ENCODE measurements around the gene RNU5B-1. TPM values are rescaled to one million over a fixed set of nuclear protein-coding genes. Genes with fewer than 3 reads are reported as not detected.

The RNU5B-1 gene
- polyA plus RNA-seq, 1 donor from 2014 or later: not detected

DNA sequence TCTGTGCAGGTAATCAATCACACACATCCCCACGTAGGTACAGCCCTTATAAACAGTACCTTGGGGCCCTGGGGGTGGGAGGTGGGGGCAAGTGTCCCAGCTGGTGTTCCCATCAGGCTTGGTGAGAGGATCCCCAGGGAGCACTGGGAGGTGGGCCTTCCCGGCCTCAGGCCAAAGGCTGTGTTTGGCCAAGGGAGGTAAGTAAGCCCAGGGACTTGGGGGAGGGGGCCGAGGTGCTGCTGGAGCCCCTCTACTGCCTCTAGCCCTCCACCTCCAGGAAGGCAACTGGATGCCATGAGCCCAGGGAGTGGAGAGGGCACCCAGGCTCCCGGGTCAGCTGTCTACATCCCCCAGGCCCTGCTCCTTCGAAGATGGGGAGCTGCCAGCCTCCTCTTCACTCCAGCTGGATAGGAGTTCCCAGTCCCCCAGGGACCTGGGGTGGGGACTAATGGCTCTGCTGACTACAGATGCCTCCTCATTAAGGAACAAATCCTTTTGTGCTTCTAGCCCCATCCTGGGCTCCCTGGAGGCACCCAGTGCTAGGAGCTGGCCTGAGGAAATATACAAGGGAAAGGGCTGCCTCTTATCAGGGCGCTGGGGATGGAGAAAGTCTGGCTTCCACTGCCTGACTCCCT lies 33.1 kb downstream of the RNU5B-1 start:
- Histone ChIP-seq H4K20me1 (ENCODE audit: insufficient read depth) (no peaks in the 10 kb centered on the region), H2AFZ (ENCODE audit: low read depth, low read length) (no peak overlapping the region), H3K9me2 (ENCODE audit: insufficient read depth, low read length) (no peaks in the 10 kb centered on the region), H3K27ac (ENCODE audit: low read length) (peak overlapping the region; percentile 87), H3K36me3 (ENCODE audit: insufficient read depth, low read length) (no peaks in the 10 kb centered on the region), H3K9ac (ENCODE audit: low read length) (peak overlapping the region; percentile 62), H3K79me2 (replicated peaks; ENCODE audit: insufficient read depth, low read length) (peaks cover 6% of the 10 kb centered on the region), H3K4me2 (ENCODE audit: low read length) (no peak overlapping the region), H3F3A (ENCODE audit: insufficient read depth, low read length, poor library complexity, severe bottlenecking) (no peaks in the 10 kb centered on the region), H3K27me3 (ENCODE audit: insufficient read depth, low read depth, low read length) (no peaks in the 10 kb centered on the region), H3K9me3 (ENCODE audit: low read length) (no peaks in the 10 kb centered on the region), H3K4me3 (ENCODE audit: low read length) (peak overlapping the region; percentile 53)
- TF ChIP-seq, protein P1, sequence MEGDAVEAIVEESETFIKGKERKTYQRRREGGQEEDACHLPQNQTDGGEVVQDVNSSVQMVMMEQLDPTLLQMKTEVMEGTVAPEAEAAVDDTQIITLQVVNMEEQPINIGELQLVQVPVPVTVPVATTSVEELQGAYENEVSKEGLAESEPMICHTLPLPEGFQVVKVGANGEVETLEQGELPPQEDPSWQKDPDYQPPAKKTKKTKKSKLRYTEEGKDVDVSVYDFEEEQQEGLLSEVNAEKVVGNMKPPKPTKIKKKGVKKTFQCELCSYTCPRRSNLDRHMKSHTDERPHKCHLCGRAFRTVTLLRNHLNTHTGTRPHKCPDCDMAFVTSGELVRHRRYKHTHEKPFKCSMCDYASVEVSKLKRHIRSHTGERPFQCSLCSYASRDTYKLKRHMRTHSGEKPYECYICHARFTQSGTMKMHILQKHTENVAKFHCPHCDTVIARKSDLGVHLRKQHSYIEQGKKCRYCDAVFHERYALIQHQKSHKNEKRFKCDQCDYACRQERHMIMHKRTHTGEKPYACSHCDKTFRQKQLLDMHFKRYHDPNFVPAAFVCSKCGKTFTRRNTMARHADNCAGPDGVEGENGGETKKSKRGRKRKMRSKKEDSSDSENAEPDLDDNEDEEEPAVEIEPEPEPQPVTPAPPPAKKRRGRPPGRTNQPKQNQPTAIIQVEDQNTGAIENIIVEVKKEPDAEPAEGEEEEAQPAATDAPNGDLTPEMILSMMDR (IDR thresholded peaks at IDR 0.05; ENCODE audit: poor library complexity, severe bottlenecking): no peak
- TF ChIP-seq POLR2AphosphoS5 (IDR thresholded peaks at IDR 0.05) (no peak), TAF1 (IDR thresholded peaks at IDR 0.05; ENCODE audit: low read depth) (no peak), SMC3 (conservative IDR thresholded peaks at IDR 0.05; ENCODE audit: poor library complexity) (no peak), MXI1 (conservative IDR thresholded peaks at IDR 0.05; ENCODE audit: poor library complexity, severe bottlenecking) (no peak), EP300 (conservative IDR thresholded peaks at IDR 0.05; ENCODE audit: poor library complexity, severe bottlenecking) (no peak), EZH2 (IDR thresholded peaks at IDR 0.05; ENCODE audit: borderline replicate concordance, insufficient read depth, low read length, poor library complexity, severe bottlenecking) (no peak), RAD21 (conservative IDR thresholded peaks at IDR 0.05) (no peak)
- TF ChIP-seq, protein P2, sequence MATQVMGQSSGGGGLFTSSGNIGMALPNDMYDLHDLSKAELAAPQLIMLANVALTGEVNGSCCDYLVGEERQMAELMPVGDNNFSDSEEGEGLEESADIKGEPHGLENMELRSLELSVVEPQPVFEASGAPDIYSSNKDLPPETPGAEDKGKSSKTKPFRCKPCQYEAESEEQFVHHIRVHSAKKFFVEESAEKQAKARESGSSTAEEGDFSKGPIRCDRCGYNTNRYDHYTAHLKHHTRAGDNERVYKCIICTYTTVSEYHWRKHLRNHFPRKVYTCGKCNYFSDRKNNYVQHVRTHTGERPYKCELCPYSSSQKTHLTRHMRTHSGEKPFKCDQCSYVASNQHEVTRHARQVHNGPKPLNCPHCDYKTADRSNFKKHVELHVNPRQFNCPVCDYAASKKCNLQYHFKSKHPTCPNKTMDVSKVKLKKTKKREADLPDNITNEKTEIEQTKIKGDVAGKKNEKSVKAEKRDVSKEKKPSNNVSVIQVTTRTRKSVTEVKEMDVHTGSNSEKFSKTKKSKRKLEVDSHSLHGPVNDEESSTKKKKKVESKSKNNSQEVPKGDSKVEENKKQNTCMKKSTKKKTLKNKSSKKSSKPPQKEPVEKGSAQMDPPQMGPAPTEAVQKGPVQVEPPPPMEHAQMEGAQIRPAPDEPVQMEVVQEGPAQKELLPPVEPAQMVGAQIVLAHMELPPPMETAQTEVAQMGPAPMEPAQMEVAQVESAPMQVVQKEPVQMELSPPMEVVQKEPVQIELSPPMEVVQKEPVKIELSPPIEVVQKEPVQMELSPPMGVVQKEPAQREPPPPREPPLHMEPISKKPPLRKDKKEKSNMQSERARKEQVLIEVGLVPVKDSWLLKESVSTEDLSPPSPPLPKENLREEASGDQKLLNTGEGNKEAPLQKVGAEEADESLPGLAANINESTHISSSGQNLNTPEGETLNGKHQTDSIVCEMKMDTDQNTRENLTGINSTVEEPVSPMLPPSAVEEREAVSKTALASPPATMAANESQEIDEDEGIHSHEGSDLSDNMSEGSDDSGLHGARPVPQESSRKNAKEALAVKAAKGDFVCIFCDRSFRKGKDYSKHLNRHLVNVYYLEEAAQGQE (IDR thresholded peaks at IDR 0.05; ENCODE audit: borderline replicate concordance): no peak

DNA sequence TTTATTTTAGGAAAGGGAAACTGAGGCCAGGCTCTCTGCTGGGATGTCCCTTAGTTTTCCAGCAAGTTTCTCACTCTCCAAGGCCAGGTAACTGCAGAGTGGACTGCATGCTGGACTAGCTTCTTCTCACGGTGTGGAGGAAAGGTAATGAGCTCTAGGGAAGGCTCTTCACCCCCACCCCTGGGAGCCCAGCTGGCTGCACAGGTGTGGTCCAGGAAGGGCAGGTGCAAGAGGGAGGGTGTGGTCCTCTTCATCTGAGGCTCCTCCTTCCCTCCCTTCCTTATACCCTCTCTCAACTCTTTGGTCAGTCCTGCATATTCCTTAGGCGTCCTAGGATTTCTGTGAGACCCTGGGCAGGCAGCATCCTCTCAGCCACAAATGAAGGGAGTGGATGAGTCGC lies 33.9 kb downstream of the RNU5B-1 start:
- no peak overlapping the region for H3K9ac ChIP-seq (ENCODE audit: low read length)
- H3K4me3 ChIP-seq (ENCODE audit: low read length): no peak overlapping the region
- TF ChIP-seq, protein P1 (IDR thresholded peaks at IDR 0.05; ENCODE audit: poor library complexity, severe bottlenecking): no peak
- TF ChIP-seq MXI1 (conservative IDR thresholded peaks at IDR 0.05; ENCODE audit: poor library complexity, severe bottlenecking) (no peak), EZH2 (IDR thresholded peaks at IDR 0.05; ENCODE audit: borderline replicate concordance, insufficient read depth, low read length, poor library complexity, severe bottlenecking) (no peak), EP300 (conservative IDR thresholded peaks at IDR 0.05; ENCODE audit: poor library complexity, severe bottlenecking) (no peak), POLR2AphosphoS5 (IDR thresholded peaks at IDR 0.05) (no peak), RAD21 (conservative IDR thresholded peaks at IDR 0.05) (no peak), SMC3 (conservative IDR thresholded peaks at IDR 0.05; ENCODE audit: poor library complexity) (no peak), TAF1 (IDR thresholded peaks at IDR 0.05; ENCODE audit: low read depth) (no peak)
- TF ChIP-seq, protein P2 (IDR thresholded peaks at IDR 0.05; ENCODE audit: borderline replicate concordance): no peak
- H3K27me3 ChIP-seq (ENCODE audit: insufficient read depth, low read depth, low read length): no peaks in the 10 kb centered on the region
- H3K79me2 ChIP-seq (replicated peaks; ENCODE audit: insufficient read depth, low read length): peaks cover 6% of the 10 kb centered on the region
- no peaks in the 10 kb centered on the region for H3K36me3 ChIP-seq (ENCODE audit: insufficient read depth, low read length)
- no peaks in the 10 kb centered on the region for H3K9me3 ChIP-seq (ENCODE audit: low read length)
- H3K4me2 ChIP-seq (ENCODE audit: low read length): no peak overlapping the region
- no peak overlapping the region for H3K27ac ChIP-seq (ENCODE audit: low read length)
- H3F3A ChIP-seq (ENCODE audit: insufficient read depth, low read length, poor library complexity, severe bottlenecking): no peaks in the 10 kb centered on the region
- no peaks in the 10 kb centered on the region for H4K20me1 ChIP-seq (ENCODE audit: insufficient read depth)
- no peaks in the 10 kb centered on the region for H3K9me2 ChIP-seq (ENCODE audit: insufficient read depth, low read length)
- H2AFZ ChIP-seq (ENCODE audit: low read depth, low read length): no peak overlapping the region
